GM21390 (cell line): ENCODE data around the gene C1QL1.

Experiments
- ATAC-seq: cut with Tn5 transposase; IDR thresholded peaks from one replicate; pipeline ENCODE4 v1.9.1; 2021; ENCODE audit not compliant: unreplicated experiment

C1QL1 gene

DNA sequence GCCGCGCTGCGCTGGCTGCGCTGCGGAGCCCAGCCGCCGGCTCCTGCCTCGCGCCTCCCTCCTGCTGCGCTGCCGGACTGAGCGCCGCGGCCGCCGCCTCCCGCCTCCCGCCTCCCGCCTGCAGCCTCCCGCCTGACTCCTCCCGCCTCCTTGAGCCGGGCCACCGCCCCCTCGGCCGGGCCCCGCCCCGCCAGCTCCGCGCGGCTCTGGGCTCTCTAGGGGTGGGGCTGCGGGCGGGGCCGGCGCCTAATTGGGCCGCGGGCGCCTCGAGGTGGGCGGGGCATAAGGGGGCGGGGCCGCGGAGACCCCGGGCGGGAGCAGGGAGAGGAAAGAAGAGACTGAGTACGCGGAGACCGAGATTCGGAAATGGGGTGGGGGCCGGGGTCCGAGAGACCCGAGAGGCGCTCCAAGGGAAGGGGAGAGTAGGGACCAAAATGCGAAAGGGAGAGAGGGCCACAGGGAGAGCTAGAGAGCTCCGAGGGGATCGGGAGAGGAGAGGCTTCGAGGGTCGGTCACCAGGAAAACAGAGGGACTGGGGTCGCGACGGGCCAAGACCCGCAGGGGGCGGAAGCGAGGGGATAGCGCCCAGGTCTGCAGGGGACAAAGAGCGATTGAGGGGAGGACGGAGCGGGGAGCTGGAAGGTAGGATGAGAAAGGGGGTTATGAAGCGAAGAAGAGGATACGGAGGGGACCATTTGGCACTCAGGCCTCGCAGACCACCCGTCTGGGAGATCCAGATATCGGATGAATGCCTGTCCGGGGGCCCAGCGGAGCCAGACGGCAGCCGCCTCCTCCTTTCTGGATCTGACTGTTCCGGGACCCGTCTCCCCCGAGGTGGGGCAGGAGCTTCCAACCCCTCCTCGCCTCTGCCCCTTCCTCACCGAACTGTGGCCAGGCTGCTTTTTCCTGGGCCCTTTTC, at the start of gene C1QL1:
C1QL1 (minus strand) TSS at position 79 of the 919 bp plus-strand sequence. CDS start 255 bp downstream, outside the sequence.
- ATAC-seq: peak; percentile 84

GRCh38 chr17:45016823-45017222, 48.7 kb upstream of the C1QL1 start:
- ATAC-seq: no peak

- ATAC-seq: no peak
Measured at GRCh38 chr17:45016237-45016636, 48.1 kb upstream of the C1QL1 start.

DNA sequence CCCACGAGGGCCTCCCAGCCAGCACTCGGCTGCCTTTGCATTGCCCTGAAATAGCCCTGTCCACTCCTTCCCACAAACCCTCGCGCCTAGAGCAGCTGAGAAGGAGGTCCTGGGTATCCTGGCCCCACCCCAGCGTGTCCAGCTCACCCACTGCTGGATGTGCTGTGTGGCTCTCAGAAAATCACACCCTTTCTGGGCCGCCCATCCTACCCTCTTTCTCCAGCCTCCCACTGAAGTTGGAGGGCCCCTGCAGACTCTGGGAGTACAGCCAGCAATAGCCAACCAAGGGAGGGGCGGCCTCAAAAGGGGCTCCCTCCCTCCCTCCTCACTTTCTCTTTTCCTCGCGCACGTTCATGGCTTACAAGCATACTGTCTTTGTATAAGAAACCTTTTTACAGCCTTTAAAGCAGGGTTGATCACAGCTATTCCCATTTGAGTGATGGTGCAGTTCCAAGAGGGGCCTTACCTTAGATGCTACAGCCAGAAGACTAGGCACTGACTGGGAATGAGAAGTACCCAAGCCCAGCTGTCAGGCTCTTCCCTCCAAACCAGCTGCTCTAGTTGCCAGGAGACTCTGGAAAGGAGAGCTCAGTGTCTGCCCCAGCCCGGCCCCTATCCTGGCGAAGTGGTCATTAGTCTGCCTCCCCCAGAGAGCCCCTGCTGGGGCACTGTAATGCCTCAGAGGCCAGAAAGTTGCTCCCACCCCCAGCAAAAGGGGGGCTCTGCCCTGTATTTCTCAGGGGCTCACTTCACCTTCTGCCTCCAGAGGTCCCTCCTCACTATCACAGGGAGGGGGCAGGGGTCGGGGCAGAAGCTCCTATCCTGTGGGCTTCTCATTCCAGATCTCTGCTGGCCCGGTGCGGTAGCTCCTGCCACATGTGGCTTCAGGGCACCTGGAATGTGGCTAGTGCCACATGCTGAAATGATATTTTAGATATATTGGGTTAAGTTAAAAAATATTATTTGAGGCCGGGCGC, 45.2 kb upstream of the C1QL1 start:
- no peak for ATAC-seq

DNA sequence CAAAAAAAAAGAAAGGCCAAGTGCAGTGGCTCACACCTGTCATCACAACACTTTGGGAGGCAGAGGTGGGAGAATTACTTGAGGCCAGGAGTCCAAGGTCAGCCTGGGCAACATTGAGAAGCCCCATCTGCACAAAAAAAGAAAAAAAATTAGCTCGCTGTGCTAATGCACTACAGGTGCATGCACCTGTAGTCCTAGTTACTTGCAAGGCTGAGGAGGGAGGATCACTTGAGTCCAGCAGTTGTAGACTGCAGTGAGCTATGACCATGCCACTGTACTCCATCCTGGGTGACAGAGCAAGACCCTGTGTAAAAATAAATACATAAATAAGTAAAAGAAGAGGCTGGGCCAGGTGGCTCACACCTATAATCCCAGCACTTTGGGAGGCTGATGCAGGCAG, 43.7 kb upstream of the C1QL1 start:
- no peak for ATAC-seq

DNA sequence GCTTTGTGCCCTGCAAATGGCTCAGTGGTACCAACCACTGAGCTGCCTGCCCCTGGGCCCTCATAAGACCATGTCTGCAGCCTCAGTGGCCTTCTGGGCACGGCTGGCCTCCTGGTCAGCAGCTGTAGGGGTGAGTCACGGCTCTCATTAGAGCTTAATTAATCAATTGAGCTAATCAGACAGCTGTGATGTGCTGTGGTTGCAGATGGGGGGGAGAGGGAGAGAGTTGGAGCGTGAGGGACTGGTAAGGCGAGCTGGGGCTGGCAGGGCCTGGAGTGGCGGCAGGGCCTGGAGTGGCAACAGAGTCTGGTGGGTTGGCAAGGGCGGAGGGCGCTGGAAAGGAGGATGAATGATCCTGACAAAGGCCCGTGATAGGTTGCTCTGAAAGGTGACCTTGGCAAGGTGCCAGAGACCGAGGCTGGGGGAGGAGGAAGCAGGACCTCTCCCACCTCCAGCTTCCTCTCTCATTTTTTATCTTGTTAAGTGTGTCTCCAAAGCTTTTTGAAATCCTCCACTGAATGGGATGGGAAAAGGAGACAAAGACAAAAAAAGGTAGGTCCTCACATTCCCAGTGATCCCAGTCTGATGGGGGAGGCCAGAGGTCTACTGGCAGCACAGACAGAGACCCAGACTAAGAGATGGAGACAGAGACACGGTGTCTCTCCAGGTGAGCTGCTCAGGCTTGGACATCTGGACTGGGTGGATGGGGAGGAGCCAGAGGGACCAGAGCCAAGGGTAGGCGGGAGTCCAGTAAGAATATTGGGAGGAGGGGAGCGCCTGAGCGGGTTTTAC, 41.8 kb upstream of the C1QL1 start:
- no peak for ATAC-seq

DNA sequence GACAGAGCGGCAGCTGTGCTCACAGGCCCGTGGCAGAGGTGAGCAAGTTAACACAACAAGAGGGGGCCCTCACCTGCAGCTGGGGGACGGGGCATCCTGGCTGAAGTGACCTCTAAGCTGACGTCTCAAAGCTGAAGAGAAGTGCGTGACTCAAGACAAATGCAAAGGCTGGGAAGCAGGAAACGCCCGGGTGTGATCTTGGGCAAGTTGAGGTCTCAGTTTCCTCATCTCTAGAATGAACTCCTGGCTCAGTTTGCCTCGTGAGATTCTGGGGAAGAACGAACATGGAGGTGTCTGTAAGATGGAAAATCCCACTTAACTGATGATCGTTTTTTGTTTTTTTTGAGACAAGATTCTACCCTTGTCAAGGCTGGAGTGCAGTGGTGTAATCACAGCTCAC, 40.1 kb upstream of the C1QL1 start:
- ATAC-seq: no peak

DNA sequence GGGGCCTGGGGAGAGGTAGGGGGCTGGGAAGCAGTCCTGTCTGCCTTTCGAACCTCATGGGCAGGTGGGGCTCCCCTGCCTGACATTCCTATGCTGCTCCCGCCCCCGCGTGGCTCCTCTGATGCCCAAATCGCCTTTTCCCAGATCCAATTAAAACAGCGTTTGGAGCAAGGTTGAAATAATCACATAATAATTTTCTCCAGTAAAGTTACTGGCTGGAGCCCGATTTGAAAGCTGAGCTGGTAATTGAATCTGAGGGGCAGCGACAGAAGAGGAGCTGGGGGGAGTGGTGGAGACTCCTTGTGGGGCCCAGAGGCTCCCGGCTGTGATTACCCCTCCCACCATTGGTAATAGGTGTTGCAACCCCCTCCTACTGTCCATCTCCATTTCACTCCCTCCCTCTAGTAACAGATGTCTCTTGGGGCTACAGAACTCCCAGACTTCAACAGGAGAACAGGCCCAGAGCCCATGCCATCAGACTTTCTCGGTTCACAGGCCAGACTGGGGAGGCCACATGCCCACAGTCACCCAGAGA, 38.9 kb upstream of the C1QL1 start:
- ATAC-seq: no peak

- ATAC-seq: no peak
Measured at GRCh38 chr17:45005700-45006099, 37.6 kb upstream of the C1QL1 start.

GRCh38 chr17:45004388-45004787, 36.3 kb upstream of the C1QL1 start:
- ATAC-seq: no peak

- no peak for ATAC-seq
Measured at GRCh38 chr17:45003877-45004276, 35.8 kb upstream of the C1QL1 start.

DNA sequence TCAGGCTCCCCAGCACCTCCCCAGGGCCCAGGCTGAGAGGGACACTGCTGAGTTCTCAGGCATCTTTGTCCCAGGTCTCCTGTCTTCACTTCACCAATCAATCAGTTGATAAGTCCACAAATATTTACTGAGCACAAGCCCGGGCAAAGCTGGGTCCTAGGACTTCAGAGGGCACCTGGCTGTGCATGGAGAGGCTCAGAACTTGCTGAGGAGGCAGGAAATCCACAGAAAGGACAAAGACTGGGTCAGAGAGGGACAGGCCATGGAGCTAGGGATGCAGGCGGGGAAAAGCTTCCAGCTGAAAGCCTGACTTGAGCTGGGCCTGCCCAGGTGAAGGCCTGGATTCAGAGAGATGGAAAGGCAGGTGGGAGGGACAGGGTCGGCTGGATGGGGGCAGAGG, 33.2 kb upstream of the C1QL1 start:
- ATAC-seq: no peak

GRCh38 chr17:44999433-44999832, 31.3 kb upstream of the C1QL1 start:
- no peak for ATAC-seq

DNA sequence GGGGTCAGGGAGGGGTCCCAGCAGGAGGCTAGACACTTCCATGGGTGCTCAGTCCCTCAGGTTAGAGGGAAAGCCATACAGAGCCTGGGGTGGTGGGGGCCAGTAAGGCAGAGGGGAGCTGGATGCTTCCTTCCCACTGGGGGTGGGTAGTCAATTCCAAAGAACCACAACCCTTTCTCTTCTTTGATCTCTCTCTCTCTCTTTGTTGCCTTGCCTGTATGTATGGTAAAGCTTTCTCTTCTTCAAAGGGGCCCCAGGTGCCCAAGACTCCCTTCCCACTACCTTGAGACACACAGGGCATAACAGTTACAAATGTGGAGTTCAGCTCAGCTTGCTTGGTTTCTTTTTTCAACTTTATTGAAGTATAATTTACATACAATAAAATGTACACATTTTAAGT, 30.5 kb upstream of the C1QL1 start:
- ATAC-seq: no peak

- no peak for ATAC-seq
Measured at GRCh38 chr17:44997733-44998520, 29.8 kb upstream of the C1QL1 start.

DNA sequence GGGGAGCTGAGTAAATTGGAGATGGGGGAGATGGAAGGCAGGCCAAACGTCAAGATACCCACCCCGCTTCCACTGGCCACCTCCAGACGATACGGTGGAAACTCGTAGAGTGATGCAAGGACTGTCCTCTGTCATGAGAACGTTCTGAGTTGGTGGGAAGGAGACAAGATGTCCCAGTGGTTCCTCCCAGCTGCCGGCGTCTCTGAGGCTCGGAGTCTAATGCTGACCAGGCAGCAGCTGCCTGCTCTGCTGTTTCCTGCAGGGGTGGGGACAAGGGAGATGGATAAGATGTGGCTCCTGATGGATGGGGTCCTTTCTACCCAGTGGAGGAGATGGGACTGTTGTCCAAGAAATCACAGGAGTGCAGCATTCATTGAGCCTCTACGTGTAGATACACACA, 28.2 kb upstream of the C1QL1 start:
- ATAC-seq: no peak

DNA sequence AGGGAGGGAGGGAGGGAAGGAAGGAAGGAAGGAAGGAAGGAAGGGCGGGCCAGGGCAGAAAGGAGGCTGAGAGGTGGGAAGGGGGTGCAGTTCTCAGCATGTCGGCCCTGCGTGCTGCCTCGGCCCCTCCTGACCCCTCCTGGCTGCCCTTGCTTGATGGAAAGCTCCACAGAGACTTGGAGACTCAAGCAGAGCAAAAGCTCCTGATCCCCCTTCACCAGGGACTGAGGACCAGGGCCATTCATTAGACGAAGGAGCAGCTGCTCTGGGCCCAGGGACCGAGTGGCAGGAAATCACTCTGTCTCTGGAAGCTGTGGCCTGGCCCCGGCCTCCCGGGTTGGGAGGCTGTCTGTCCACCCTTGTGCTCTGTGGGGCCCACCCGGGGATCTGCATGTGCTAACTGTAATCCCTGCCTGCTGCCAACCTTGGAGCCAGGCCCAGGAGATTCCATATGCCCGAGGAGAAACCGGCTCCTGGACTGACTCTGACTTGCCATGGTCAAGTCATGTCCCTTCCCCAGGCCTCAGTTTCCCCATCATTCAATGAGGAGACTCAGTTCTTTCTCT, 27.4 kb upstream of the C1QL1 start:
- ATAC-seq: no peak

GRCh38 chr17:44992242-44992939, 24.3 kb upstream of the C1QL1 start:
- no peak for ATAC-seq

DNA sequence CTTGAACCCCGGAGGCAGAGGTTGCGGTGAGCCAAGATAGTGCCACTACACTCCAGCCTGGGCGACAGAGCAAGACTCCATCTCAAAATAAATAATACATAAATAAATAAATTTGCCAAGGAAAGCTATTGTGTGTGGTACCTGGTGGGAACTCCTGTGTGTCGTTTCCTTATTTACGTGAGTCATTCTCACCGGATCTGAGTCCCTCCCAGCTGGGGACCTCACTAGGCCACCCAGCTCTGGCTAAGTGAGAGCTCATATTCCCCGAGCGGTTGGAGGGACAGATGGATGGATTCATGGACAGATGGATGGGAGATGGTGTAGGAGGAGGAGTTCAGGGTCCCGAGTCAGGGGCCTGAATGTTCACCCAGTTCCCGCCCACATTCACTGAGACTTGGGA, 22.9 kb upstream of the C1QL1 start:
- no peak for ATAC-seq
